Measurements from ENCODE around the gene SMIM23.
A peak's percentile ranks its signal among the peaks of the same experiment; 100 is the strongest.

GRCh38 chr5:171750311-171750788 is 35.3 kb upstream of the SMIM23 start:
- TF ChIP-seq CTCF (conservative IDR thresholded peaks at IDR 0.05; ENCODE audit: low read length) (peak; percentile 36; the same call in 1 of the 2 replicates), EZH2phosphoT487 (IDR thresholded peaks at IDR 0.05; ENCODE audit: borderline replicate concordance, low read depth, low read length) (no peak)

All from OCI-LY7 (cell line).